Liver (tissue), 9 donors: ENCODE data around the gene INPP5J. TPM values are rescaled to one million over a fixed set of nuclear protein-coding genes. Genes with fewer than 3 reads are reported as not detected.
A peak's percentile ranks its signal among the peaks of the same experiment; 100 is the strongest.
"Not testable (repeated sequence)": the region's sequence is repeated elsewhere in the genome, so short reads cannot be mapped to it uniquely, and the experiment has no call there.

Experiments
- DNase-seq: peaks from one replicate; pipeline ENCODE4 v3.0.0-alpha.2; 2017; ENCODE audit warnings: low spot score
- H3K27ac ChIP-seq, 2 donors: one replicate each; pipeline ENCODE4 v1.7.0; 2013; ENCODE audit warnings: inconsistent platforms in 2 of 2, low read length in 2 of 2, control low read depth in 1 of 2, low read depth in 1 of 2, mild to moderate bottlenecking in 1 of 2
- H3K27me3 ChIP-seq, 4 donors: one replicate each; pipeline versions ENCODE4 v1.6.1 to v1.7.0; 2013; ENCODE audit warnings: low read length in 3 of 4, inconsistent platforms in 1 of 4, mild to moderate bottlenecking in 1 of 4, moderate library complexity in 1 of 4; ENCODE audit not compliant: control insufficient read depth in 4 of 4, insufficient read depth in 4 of 4
- H3K36me3 ChIP-seq, 4 donors: one replicate each; pipeline versions ENCODE4 v1.6.1 to v1.7.0; 2013; ENCODE audit warnings: low read length in 3 of 4, mild to moderate bottlenecking in 3 of 4, low read depth in 1 of 4, moderate library complexity in 1 of 4; ENCODE audit not compliant: control insufficient read depth in 4 of 4, insufficient read depth in 3 of 4
- H3K4me1 ChIP-seq, 4 donors: one replicate each; pipeline versions ENCODE4 v1.6.1 to v1.7.0; 2013; ENCODE audit warnings: low read length in 3 of 4, mild to moderate bottlenecking in 3 of 4, moderate library complexity in 1 of 4; ENCODE audit not compliant: control insufficient read depth in 4 of 4, insufficient read depth in 4 of 4
- H3K4me3 ChIP-seq, 3 donors: one replicate each; pipeline versions ENCODE4 v1.6.1 to v1.7.0; 2013; ENCODE audit warnings: low read length in 3 of 3, control low read depth in 1 of 3, low read depth in 1 of 3, mild to moderate bottlenecking in 1 of 3
- H3K9ac ChIP-seq, 2 donors: one replicate each; pipeline ENCODE4 v1.7.0; 2013; ENCODE audit warnings: low read length in 2 of 2, mild to moderate bottlenecking in 2 of 2, moderate library complexity in 2 of 2, control low read depth in 1 of 2, low read depth in 1 of 2
- H3K9me3 ChIP-seq, 4 donors: one replicate each; pipeline versions ENCODE4 v1.6.1 to v1.7.0; 2013; ENCODE audit warnings: low read length in 3 of 4; ENCODE audit not compliant: control insufficient read depth in 4 of 4
- ATF3 ChIP-seq: IDR thresholded peaks from 2 replicates; pipeline ENCODE4 v1.6.1; 2016; ENCODE audit warnings: antibody characterized with exemption
- CTCF ChIP-seq: fragments of 150-350 bp; IDR thresholded peaks from 2 replicates; pipeline ENCODE4 v1.5.1; 2017; ENCODE audit warnings: improper control_type of control experiment, low read depth, low read length; ENCODE audit not compliant: missing input control
- EGR1 ChIP-seq, 2 donors: IDR thresholded peaks; 2 replicates each; pipeline ENCODE4 v1.6.1; 2016 to 2018; ENCODE audit warnings: antibody characterized with exemption in 2 of 2, low read depth in 2 of 2
- FOXA1 ChIP-seq: IDR thresholded peaks from 2 replicates; pipeline ENCODE4 v1.6.1; 2016; ENCODE audit warnings: antibody characterized with exemption
- FOXA2 ChIP-seq: IDR thresholded peaks from 2 replicates; pipeline ENCODE4 v1.6.1; 2016; ENCODE audit warnings: antibody characterized with exemption
- GABPA ChIP-seq, 2 donors: IDR thresholded peaks in 1 of 2; conservative IDR thresholded peaks in 1 of 2; 2 replicates each; pipeline ENCODE4 v1.6.1; 2016; ENCODE audit warnings: antibody characterized with exemption in 2 of 2, mild to moderate bottlenecking in 1 of 2, moderate library complexity in 1 of 2
- HNF4A ChIP-seq, 2 donors: conservative IDR thresholded peaks; 2 replicates each; pipeline ENCODE4 v1.6.1; 2016; ENCODE audit warnings: antibody characterized with exemption in 2 of 2, mild to moderate bottlenecking in 2 of 2
- HNF4G ChIP-seq: IDR thresholded peaks from 2 replicates; pipeline ENCODE4 v1.6.1; 2016; ENCODE audit warnings: antibody characterized with exemption
- JUND ChIP-seq, 2 donors: IDR thresholded peaks; 2 replicates each; pipeline ENCODE4 v1.6.1; 2016; ENCODE audit warnings: antibody characterized with exemption in 2 of 2
- MAX ChIP-seq: IDR thresholded peaks from 2 replicates; pipeline ENCODE4 v1.6.1; 2016; ENCODE audit warnings: antibody characterized with exemption
- NR2F2 ChIP-seq: IDR thresholded peaks from 2 replicates; pipeline ENCODE4 v1.6.1; 2016; ENCODE audit warnings: antibody characterized with exemption
- RAD21 ChIP-seq, 2 donors: IDR thresholded peaks; 2 replicates each; pipeline ENCODE4 v1.6.1; 2016; ENCODE audit warnings: antibody characterized with exemption in 2 of 2, mild to moderate bottlenecking in 2 of 2
- REST ChIP-seq: IDR thresholded peaks from 2 replicates; pipeline ENCODE4 v1.6.1; 2016; ENCODE audit warnings: antibody characterized with exemption, mild to moderate bottlenecking
- RXRA ChIP-seq, 2 donors: IDR thresholded peaks; 2 replicates each; pipeline ENCODE4 v1.6.1; 2017 to 2018; ENCODE audit warnings: antibody characterized with exemption in 2 of 2, mild to moderate bottlenecking in 1 of 2
- SP1 ChIP-seq: IDR thresholded peaks from 2 replicates; pipeline ENCODE4 v1.6.1; 2018; ENCODE audit warnings: antibody characterized with exemption, mild to moderate bottlenecking
- YY1 ChIP-seq: IDR thresholded peaks from 2 replicates; pipeline ENCODE4 v1.6.1; 2016; ENCODE audit warnings: antibody characterized with exemption, mild to moderate bottlenecking
- ZBTB33 ChIP-seq: IDR thresholded peaks from 2 replicates; pipeline ENCODE4 v1.6.1; 2016; ENCODE audit warnings: antibody characterized with exemption
- WGBS: extraction: QIAGEN DNeasy Blood & Tissue Kit; methylation state at CpG from one replicate; pipeline ENCODE4 v1.1.7; 2013; 5-methylcytosine and 5-hydroxymethylcytosine counted together
- polyA plus RNA-seq, 2 donors: library from polyadenylated mRNA; stranded (reverse) in 1 of 2; unstranded in 1 of 2; fragments of 200-250 nt in 1 of 2; fragments of >200 nt in 1 of 2; fragmentation: Nextera tagmentation in 1 of 2; extraction: Ambion mirVana in 1 of 2; gene quantifications; one replicate each; pipeline versions ENCODE4 v1.2.1 to v1.2.3, GENCODE V29; 2013 to 2015
- total RNA-seq, 2 donors: library from RNA; depleted of rRNA; stranded (reverse); fragments of >200 nt; gene quantifications; one replicate each; pipeline ENCODE4 v1.2.3, GENCODE V29; 2014
- donor health status: healthy.
- donor health status: healthy.
- donor health status: healthy.
- donor health status: healthy.
- donor health status: healthy.

INPP5J gene
- total and polyA plus RNA-seq, 4 donors: 0.06 to 0.17 (median 0.11) TPM

GRCh38 chr22:31073125-31073524 lies 49.6 kb upstream of the INPP5J start:
- not testable (repeated sequence) for H3K27me3 ChIP-seq, H3K9me3 ChIP-seq, DNase-seq, H3K27ac ChIP-seq, H3K4me1 ChIP-seq, H3K9ac ChIP-seq, H3K4me3 ChIP-seq, H3K36me3 ChIP-seq
- TF ChIP-seq NR2F2: peak; percentile 36
- TF ChIP-seq MAX: peak; percentile 20
- 82% methylated on average over 9 of the region's 9 CpGs for WGBS

GRCh38 chr22:31073545-31074145 lies 49.1 kb upstream of the INPP5J start:
- not testable (repeated sequence) for H3K4me3 ChIP-seq, H3K27ac ChIP-seq, DNase-seq, H3K27me3 ChIP-seq, H3K9me3 ChIP-seq, H3K4me1 ChIP-seq, H3K9ac ChIP-seq, H3K36me3 ChIP-seq
- 69% methylated on average over 5 of the region's 5 CpGs for WGBS

GRCh38 chr22:31075961-31076360 lies 46.8 kb upstream of the INPP5J start:
- Histone ChIP-seq H3K4me1 (peaks cover 0 to 6% (median 2%) of the 10 kb centered on the region in 4 donors), H3K9ac (no peak overlapping the region), H3K9me3 (no peaks in the 10 kb centered on the region), H3K27ac (peak overlapping the region; percentile 20 to 31), H3K27me3 (no peaks in the 10 kb centered on the region), H3K36me3 (no peaks in the 10 kb centered on the region), H3K4me3 (no peak overlapping the region)
- DNase-seq: no peak
- TF ChIP-seq EGR1 (IDR thresholded peaks at IDR 0.05; ENCODE audit: low read depth in 2 of 2) (no peak), CTCF (no peak), GABPA (IDR thresholded peaks at IDR 0.05 in 1 of 2, conservative IDR thresholded peaks at IDR 0.05 in 1 of 2) (no peak), ATF3 (no peak), FOXA1 (no peak), HNF4G (no peak), HNF4A (conservative IDR thresholded peaks at IDR 0.05) (no peak), JUND (IDR thresholded peaks at IDR 0.05) (no peak), MAX (no peak), REST (no peak), RAD21 (IDR thresholded peaks at IDR 0.05) (no peak), FOXA2 (no peak), YY1 (no peak), NR2F2 (no peak), ZBTB33 (no peak), RXRA (IDR thresholded peaks at IDR 0.05) (no peak), SP1 (no peak)
- WGBS: 77% methylated on average over 15 of the region's 15 CpGs
